Spleen (tissue), 3 donors: ENCODE results near the gene CHD6.

Experiments
- POLR2A ChIP-seq, 3 donors: fragments of 450-650 bp; IDR thresholded peaks; one replicate each; pipeline ENCODE4 v1.5.1; 2017; ENCODE audit warnings: antibody characterized with exemption in 3 of 3, mild to moderate bottlenecking in 1 of 3
- POLR2AphosphoS5 ChIP-seq, 3 donors: sonication (generic); formaldehyde crosslinking; IDR thresholded peaks; one replicate each; pipeline ENCODE4 v1.5.1; 2017; ENCODE audit warnings: antibody characterized with exemption in 3 of 3

DNA sequence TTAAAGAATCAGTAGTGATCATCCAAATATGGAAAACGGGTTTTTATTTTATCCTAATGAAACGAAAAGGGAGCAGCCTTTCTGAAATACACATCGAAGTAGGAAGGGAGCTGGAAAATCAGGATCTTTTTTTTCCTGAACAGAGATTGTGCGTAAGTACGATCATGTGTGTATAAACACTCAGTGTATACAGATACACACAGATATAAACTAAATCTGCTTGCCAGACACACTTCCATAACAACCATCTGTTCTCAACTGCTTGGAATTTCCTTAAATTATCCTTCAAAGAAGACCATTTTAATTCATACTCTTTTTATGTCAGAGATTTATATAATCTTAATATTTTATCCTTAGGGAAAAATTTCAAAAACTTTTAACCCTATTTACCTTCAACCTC, 110.7 kb downstream of the CHD6 start:
- TF ChIP-seq POLR2A (IDR thresholded peaks at IDR 0.05) = no peak
- TF ChIP-seq POLR2AphosphoS5 (IDR thresholded peaks at IDR 0.05) = no peak
